A673 (cell line): Measurements from ENCODE around the gene UQCRHL.

Experiments
- CTCF ChIP-seq: fragments of 300-800, 200-600 bp; sonication (generic); conservative IDR thresholded peaks from 2 replicates; pipeline ENCODE4 v1.5.1; 2017; ENCODE audit warnings: low read depth, mild to moderate bottlenecking, antibody characterized with exemption, low read length, moderate library complexity, mixed read lengths
- EZH2 ChIP-seq: fragments of 200-600 bp; sonication (generic); IDR thresholded peaks from 2 replicates; pipeline ENCODE4 v1.6.1; 2017; ENCODE audit warnings: borderline replicate concordance, low read depth, mild to moderate bottlenecking, mixed read lengths, antibody characterized with exemption, low read length; ENCODE audit not compliant: poor library complexity, severe bottlenecking

- TF ChIP-seq EZH2 (no peak), CTCF (no peak)
These were observed 44.8 kb upstream of the UQCRHL start for GRCh38 chr1:15852036-15852827.
